BLaER1 treated with 17β-estradiol and CSF1 and Interleukin-3, amounts not matched to agents 10 nM and 100 nM (cell line): Measurements from ENCODE around the gene PCDH20.
A peak's percentile ranks its signal among the peaks of the same experiment; 100 is the strongest.

Experiments
- H3K27ac ChIP-seq, 11 experiments: shearing (Covaris generic); formaldehyde crosslinking; 2 replicates each; pipeline ENCODE4 v1.8.1; 2022
- H3K27me3 ChIP-seq, 11 experiments: shearing (Covaris generic); formaldehyde crosslinking; 2 replicates each; pipeline ENCODE4 v1.8.1; 2022
- H3K36me3 ChIP-seq, 11 experiments: shearing (Covaris generic); formaldehyde crosslinking; 2 replicates each; pipeline ENCODE4 v1.8.1; 2022
- H3K4me1 ChIP-seq, 10 experiments: shearing (Covaris generic); formaldehyde crosslinking; 2 replicates each; pipeline ENCODE4 v1.8.1; 2022
- H3K4me2 ChIP-seq, 11 experiments: shearing (Covaris generic); formaldehyde crosslinking; 2 replicates each; pipeline ENCODE4 v1.8.1; 2022
- H3K4me3 ChIP-seq, 10 experiments: shearing (Covaris generic); formaldehyde crosslinking; 2 replicates each; pipeline ENCODE4 v1.8.1; 2022
- H3K9ac ChIP-seq, 11 experiments: shearing (Covaris generic); formaldehyde crosslinking; 2 replicates each; pipeline ENCODE4 v1.8.1; 2022
- H3K9me3 ChIP-seq, 11 experiments: shearing (Covaris generic); formaldehyde crosslinking; replicated peaks in 1 of 11; 2 replicates each; pipeline ENCODE4 v1.8.1; 2022
- H4K20me1 ChIP-seq, 11 experiments: shearing (Covaris generic); formaldehyde crosslinking; 2 replicates each; pipeline ENCODE4 v1.8.1; 2022
- Cebpa-rat ChIP-seq, 11 experiments: shearing (Covaris generic); IDR thresholded peaks; 2 replicates each; pipeline ENCODE4 v1.8.1; 2022

PCDH20 gene

DNA sequence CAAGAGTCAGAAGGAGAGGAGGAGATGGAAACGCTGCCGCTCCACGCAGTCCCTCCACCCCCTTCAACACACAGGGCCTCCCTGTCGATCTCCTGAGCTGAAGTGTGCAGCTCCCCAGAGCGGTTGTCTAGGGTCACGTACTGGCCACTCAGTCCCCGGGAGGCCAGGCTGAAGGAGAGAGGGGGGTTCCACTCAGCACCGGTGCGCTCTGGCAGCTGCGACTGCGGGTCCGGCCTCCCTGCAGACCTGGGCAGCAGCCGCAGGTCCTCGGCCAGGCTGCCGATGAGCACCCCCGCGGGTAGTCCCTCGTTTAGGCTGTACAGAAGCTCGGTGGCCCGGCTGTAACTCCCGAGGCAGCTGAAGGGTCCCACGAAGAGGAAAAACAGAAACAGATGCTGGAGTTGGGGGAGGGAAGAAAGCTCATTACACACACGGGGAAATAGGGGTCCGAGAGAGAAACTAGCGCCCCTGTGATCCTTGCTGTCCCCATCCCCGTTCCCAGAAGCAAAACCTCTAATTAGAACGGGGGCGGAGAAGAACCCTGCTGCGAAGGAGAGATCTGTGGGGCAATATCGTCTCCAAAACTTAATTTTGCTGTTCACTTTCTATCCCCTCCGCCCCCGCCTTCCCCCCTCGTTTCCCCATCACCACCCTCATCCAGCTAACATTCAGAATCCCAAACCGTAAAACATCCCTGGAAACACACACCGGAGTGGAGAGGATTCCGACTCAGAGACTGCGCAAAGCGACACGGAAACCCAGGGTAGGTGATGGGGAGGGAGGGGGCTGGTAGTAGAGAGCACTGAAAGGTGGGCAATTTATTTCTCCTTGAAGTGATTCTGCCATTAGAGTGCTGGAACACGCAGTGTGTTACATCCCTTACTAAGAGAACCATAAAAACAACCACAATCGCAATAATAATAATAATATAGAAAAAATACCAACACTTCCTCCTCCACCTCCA, 1.8 kb downstream of the PCDH20 start:
- Histone ChIP-seq H3K36me3 (no peaks in the 10 kb centered on the region), H3K27ac (no peak overlapping the region), H4K20me1 (no peaks in the 10 kb centered on the region), H3K4me3 (no peak overlapping the region), H3K27me3 (no peaks in the 10 kb centered on the region), H3K9ac (no peak overlapping the region), H3K4me1 (no peaks in the 10 kb centered on the region), H3K4me2 (no peak overlapping the region), H3K9me3 (peaks cover 0 to 18% (median 9%) of the 10 kb centered on the region in 11 experiments; a peak in 17 of 22 replicates)
- no peak for TF ChIP-seq Cebpa-rat (IDR thresholded peaks at IDR 0.05)

DNA sequence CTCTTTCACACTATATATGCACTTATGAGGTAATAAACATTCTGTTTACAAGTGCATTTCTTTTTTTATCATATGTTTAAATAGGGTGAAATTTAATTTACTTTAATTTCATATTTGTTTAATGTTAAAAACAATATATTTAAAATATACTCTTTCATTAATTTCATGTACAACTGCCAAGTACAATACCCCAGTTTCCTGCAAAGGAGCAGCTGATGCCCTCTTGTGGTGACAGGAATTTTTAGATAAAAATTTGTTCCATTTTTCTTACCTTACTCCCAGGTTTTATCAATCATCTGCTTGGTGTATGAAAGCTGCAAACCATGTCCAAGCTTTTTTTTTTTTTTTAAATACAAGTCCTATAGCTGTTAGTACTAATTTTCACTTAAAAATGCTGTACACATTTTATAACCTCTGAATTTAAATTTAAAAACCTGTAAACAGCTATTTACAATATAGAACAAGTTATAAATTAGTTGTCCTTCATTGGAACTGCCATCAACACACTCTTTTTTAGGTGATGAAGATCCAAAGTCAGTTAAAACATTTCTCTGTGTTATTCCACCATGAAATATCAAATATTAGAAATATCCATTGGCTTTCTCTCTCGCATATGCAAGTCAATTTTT, 4.9 kb downstream of the PCDH20 start:
- Histone ChIP-seq H3K27me3 (no peaks in the 10 kb centered on the region), H3K36me3 (no peaks in the 10 kb centered on the region), H3K9ac (no peak overlapping the region), H3K9me3 (peaks cover 0 to 18% (median 9%) of the 10 kb centered on the region in 11 experiments; a peak in 17 of 22 replicates), H3K27ac (no peak overlapping the region), H3K4me3 (no peak overlapping the region), H3K4me1 (peaks cover 0 to 7% (median 6%) of the 10 kb centered on the region in 10 experiments; a peak in 11 of 20 replicates), H4K20me1 (no peaks in the 10 kb centered on the region), H3K4me2 (no peak overlapping the region)
- TF ChIP-seq Cebpa-rat (IDR thresholded peaks at IDR 0.05) = no peak

DNA sequence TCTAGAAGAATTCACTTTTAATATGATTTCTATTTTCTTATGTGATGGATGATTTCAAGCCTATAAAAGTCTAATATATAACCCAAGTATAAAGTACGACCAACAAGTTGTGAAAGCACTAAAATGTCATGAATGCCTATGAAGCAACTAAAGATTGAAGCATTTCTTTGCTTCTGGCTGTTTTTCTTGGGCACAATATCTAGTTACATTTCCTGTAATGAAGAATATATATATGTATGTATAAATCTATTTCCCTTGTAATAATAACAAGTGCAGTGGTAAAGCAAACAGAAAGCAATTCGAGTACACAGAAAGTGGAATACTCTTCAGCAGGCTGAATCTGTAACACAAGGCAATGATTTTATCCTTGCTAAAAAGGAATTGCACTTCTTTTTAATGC, 5.4 kb downstream of the PCDH20 start:
- Histone ChIP-seq H3K4me2 (no peak overlapping the region), H3K27ac (no peak overlapping the region), H4K20me1 (no peaks in the 10 kb centered on the region), H3K27me3 (no peaks in the 10 kb centered on the region), H3K4me1 (peaks cover 0 to 7% (median 6%) of the 10 kb centered on the region in 10 experiments; a peak in 11 of 20 replicates), H3K4me3 (no peak overlapping the region), H3K9me3 (peaks cover 0 to 17% (median 9%) of the 10 kb centered on the region in 11 experiments; a peak in 17 of 22 replicates), H3K36me3 (no peaks in the 10 kb centered on the region), H3K9ac (no peak overlapping the region)
- TF ChIP-seq Cebpa-rat (IDR thresholded peaks at IDR 0.05) = no peak

DNA sequence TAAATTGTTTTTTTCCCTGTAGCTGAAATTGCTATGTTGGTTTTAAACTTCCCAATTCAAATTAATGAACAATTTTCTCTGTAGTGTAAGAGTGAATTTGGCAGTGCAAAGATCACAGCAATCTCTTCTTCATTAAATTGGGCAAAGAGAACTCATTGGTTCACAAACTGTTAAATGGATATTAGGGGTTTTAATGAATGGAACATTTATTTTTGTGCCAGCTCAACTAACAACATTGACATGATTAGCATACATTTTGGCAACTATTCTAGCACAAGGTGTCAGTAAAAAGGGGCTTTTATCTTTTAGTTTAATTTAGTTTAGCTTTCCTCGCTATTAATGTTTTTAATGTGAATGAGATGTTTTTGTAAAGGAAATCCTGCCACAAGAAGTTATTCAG, 7.1 kb downstream of the PCDH20 start:
- H3K4me3 ChIP-seq = no peak overlapping the region
- H3K27ac ChIP-seq = no peak overlapping the region
- H4K20me1 ChIP-seq = no peaks in the 10 kb centered on the region
- H3K4me2 ChIP-seq = no peak overlapping the region
- H3K9me3 ChIP-seq = peaks cover 0 to 1% (median 0%) of the 10 kb centered on the region in 11 experiments; a peak in 2 of 22 replicates
- H3K4me1 ChIP-seq = peaks cover 0 to 7% (median 6%) of the 10 kb centered on the region in 10 experiments; a peak in 11 of 20 replicates
- H3K9ac ChIP-seq = no peak overlapping the region
- no peak for TF ChIP-seq Cebpa-rat (IDR thresholded peaks at IDR 0.05)
- no peaks in the 10 kb centered on the region for H3K27me3 ChIP-seq
- H3K36me3 ChIP-seq = no peaks in the 10 kb centered on the region

DNA sequence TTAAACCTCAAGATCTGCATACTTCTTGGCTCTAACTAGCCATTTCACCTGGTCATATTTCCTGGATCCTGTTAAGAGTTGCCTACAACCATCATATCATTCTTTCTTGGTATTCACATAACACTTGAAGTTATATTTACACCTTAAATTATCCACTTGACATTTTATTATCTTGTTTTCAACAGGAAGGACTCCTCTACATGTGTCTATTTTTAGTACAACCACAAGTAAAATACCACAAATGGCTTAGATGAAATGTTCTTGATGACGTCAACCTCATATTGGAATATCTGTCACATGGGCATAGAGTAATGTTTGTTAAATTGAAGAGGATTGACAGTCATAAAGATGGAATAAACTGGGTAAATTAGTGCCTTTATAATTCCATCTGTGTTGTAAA, 9.4 kb downstream of the PCDH20 start:
- Histone ChIP-seq H3K4me2 (peak overlapping the region in 4 of 11 experiments; percentile 6 to 44 (median 28); a peak in 7 of 22 replicates), H4K20me1 (no peaks in the 10 kb centered on the region), H3K27ac (no peak overlapping the region), H3K9ac (no peak overlapping the region), H3K27me3 (no peaks in the 10 kb centered on the region), H3K4me3 (no peak overlapping the region), H3K9me3 (no peaks in the 10 kb centered on the region), H3K4me1 (peaks cover 0 to 11% (median 6%) of the 10 kb centered on the region in 10 experiments; a peak in 14 of 20 replicates), H3K36me3 (no peaks in the 10 kb centered on the region)
- TF ChIP-seq Cebpa-rat (IDR thresholded peaks at IDR 0.05) = no peak

DNA sequence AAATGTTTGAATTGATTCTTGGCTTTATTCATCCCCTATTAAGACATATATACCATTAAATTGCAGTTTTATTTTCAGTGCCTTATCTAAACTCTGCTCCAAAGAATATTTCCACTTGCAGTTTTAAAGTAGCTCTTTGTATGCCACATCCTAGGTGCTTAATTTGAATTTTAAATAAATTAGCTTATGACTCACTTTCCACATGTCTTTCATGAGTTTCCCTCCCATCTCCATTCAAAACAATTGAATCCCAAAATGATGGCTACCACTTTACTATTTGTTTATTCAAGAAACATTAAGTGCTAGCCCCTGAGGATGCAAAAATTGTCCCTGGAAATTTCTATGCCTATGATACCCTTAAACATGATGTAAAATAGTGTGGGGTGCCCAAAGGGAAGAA, 19.5 kb downstream of the PCDH20 start:
- Histone ChIP-seq H3K4me3 (no peak overlapping the region), H3K4me2 (no peak overlapping the region), H3K27me3 (no peaks in the 10 kb centered on the region), H3K36me3 (no peaks in the 10 kb centered on the region), H3K9ac (no peak overlapping the region), H4K20me1 (no peaks in the 10 kb centered on the region), H3K4me1 (no peaks in the 10 kb centered on the region), H3K27ac (no peak overlapping the region), H3K9me3 (no peaks in the 10 kb centered on the region; a peak in 1 of 22 replicates)
- TF ChIP-seq Cebpa-rat (IDR thresholded peaks at IDR 0.05) = no peak

DNA sequence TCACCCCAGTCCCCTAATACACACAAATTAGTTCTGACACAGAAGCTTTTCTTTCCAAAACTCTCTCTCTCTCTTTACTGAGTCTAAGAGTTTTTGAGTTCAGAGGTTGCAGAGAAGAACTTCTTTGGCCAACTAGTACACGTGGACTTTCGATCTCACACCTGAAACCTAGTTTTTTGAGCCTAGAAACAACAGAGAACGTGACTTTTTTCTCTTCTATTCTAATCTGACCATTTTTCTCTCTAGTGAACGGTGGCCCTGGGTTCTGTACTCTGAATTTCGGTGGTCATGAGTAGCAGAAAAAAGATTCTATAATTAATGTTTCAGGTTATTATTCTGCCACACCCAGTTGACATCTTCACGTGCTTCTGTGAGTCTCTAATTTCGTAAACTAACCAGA, 24.2 kb downstream of the PCDH20 start:
- Histone ChIP-seq H3K4me3 (no peak overlapping the region), H3K9ac (no peak overlapping the region), H3K4me2 (no peak overlapping the region), H4K20me1 (no peaks in the 10 kb centered on the region), H3K27ac (no peak overlapping the region), H3K27me3 (no peaks in the 10 kb centered on the region), H3K4me1 (no peaks in the 10 kb centered on the region), H3K36me3 (no peaks in the 10 kb centered on the region), H3K9me3 (no peaks in the 10 kb centered on the region)
- TF ChIP-seq Cebpa-rat (IDR thresholded peaks at IDR 0.05) = no peak

DNA sequence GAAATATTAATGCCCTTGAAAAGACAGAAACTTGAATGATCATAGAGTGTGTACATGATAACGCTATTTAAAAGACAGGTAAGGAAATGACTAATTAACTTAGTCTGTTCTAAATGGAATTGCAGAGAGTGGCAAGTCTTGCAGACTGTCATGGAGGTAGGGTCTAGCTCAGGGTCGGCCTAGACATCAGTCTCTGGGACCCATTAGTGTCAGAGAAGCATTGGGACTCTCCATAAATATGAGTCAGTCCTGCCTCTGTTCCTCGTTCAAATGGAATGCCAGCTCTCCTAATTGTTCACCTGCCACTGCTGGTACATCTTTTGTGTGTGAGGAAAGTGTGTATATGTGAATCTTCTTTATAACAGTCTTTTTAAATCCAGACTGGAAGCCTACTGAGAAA, 28.0 kb downstream of the PCDH20 start:
- Histone ChIP-seq H3K36me3 (no peaks in the 10 kb centered on the region), H3K4me3 (no peak overlapping the region), H3K9ac (no peak overlapping the region), H4K20me1 (no peaks in the 10 kb centered on the region), H3K9me3 (no peaks in the 10 kb centered on the region), H3K27me3 (no peaks in the 10 kb centered on the region), H3K4me2 (no peak overlapping the region), H3K27ac (no peak overlapping the region), H3K4me1 (no peaks in the 10 kb centered on the region)
- TF ChIP-seq Cebpa-rat (IDR thresholded peaks at IDR 0.05) = no peak

DNA sequence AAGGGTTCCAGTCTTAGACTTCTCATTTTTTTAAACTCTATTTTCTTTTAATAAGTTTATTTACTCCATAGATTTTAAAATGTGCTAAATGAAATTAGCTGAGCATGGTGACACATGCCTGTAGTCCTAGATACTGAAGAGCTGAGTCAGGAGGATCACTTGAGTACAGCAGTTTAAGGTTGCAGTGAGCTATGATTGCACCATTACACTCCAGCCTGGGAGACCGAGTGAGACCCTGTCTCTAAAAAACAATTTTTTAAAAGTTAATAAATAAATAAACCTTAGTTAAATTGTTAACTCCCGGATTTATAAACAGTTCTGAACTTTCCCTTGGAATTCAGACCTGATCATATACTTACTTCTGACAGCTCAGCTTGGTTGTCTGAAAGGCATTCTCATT, 32.5 kb downstream of the PCDH20 start:
- Histone ChIP-seq H3K4me2 (no peak overlapping the region), H3K36me3 (no peaks in the 10 kb centered on the region), H3K9ac (no peak overlapping the region), H3K27me3 (no peaks in the 10 kb centered on the region), H3K9me3 (no peaks in the 10 kb centered on the region), H3K4me3 (no peak overlapping the region), H3K27ac (no peak overlapping the region), H3K4me1 (peaks cover 0 to 9% (median 0%) of the 10 kb centered on the region in 10 experiments; a peak in 1 of 20 replicates), H4K20me1 (no peaks in the 10 kb centered on the region)
- no peak for TF ChIP-seq Cebpa-rat (IDR thresholded peaks at IDR 0.05)
